DMS153 (cell line): Measurements from ENCODE around the gene ABCA2.
A peak's percentile ranks its signal among the peaks of the same experiment; 100 is the strongest.
"Not testable (repeated sequence)": the region's sequence is repeated elsewhere in the genome, so short reads cannot be mapped to it uniquely, and the experiment has no call there.

Experiments used
- DNase-seq: peaks from one replicate; lab custom pipeline; 2025; lab: John Stamatoyannopoulos, UW

Gene ABCA2

GRCh38 chr9:137062798-137063197 lies 34.8 kb upstream of the ABCA2 start:
- DNase-seq, result not testable (repeated sequence)

GRCh38 chr9:137062384-137062783 lies 34.3 kb upstream of the ABCA2 start:
- no peak for DNase-seq

GRCh38 chr9:137058521-137059234 lies 30.6 kb upstream of the ABCA2 start:
- DNase-seq, result peak; percentile 33

- DNase-seq, result peak; percentile 48
These were observed 29.5 kb upstream of the ABCA2 start for GRCh38 chr9:137057545-137057944.

- peak; percentile 18 for DNase-seq
These were observed 28.8 kb upstream of the ABCA2 start for GRCh38 chr9:137056739-137057415.

- DNase-seq, result peak; percentile 62
These were observed 27.6 kb upstream of the ABCA2 start for GRCh38 chr9:137055385-137056364.

GRCh38 chr9:137054932-137055384 lies 26.9 kb upstream of the ABCA2 start:
- DNase-seq, result no peak

GRCh38 chr9:137053944-137054931 lies 26.2 kb upstream of the ABCA2 start, which contains the start of gene ENTPD2:
Gene ENTPD2 (minus strand): TSS chr9:137054061. CDS start chr9:137053997, 64 bp downstream.
- DNase-seq, result peak; percentile 31

GRCh38 chr9:137052998-137053943 lies 25.2 kb upstream of the ABCA2 start:
- no peak for DNase-seq

- DNase-seq, result no peak
These were observed 24.3 kb upstream of the ABCA2 start for GRCh38 chr9:137052293-137052692.

- DNase-seq, result no peak
These were observed 23.2 kb upstream of the ABCA2 start for GRCh38 chr9:137051145-137051724.

- no peak for DNase-seq
These were observed 22.5 kb upstream of the ABCA2 start for GRCh38 chr9:137050570-137050969.

GRCh38 chr9:137049544-137050449 lies 21.8 kb upstream of the ABCA2 start:
- DNase-seq, result no peak

- DNase-seq, result no peak
These were observed 20.9 kb upstream of the ABCA2 start for GRCh38 chr9:137048655-137049543.

- peak; percentile 64 for DNase-seq
These were observed 18.2 kb upstream of the ABCA2 start, which contains the start of gene NPDC1 for GRCh38 chr9:137046088-137046787. Gene NPDC1 (minus strand): TSS chr9:137046177. CDS start chr9:137045989, 188 bp downstream.

- DNase-seq, result no peak
These were observed 17.5 kb upstream of the ABCA2 start for GRCh38 chr9:137045294-137046087.
